Esophagus muscularis mucosa (tissue), 4 donors: ENCODE data around the gene ZFAND2A. TPM values are rescaled to one million over a fixed set of nuclear protein-coding genes. Genes with fewer than 3 reads are reported as not detected.

Experiments used
- DNase-seq: peaks from one replicate; pipeline ENCODE4 v3.0.0-alpha.2; 2017; ENCODE audit errors: extremely low spot score
- H3K27ac ChIP-seq, 4 donors: fragments of 200-600 bp; sonication (generic); replicated peaks in 1 of 4; 1 replicate in 3 of 4; 2 replicates in 1 of 4; pipeline ENCODE4 v1.5.1; 2016 to 2019; ENCODE audit warnings: mild to moderate bottlenecking in 1 of 4
- H3K27me3 ChIP-seq, 4 donors: fragments of 200-600 bp; sonication (generic); one replicate each; pipeline versions ENCODE4 v1.5.1 to v1.6.0; 2016 to 2019
- H3K36me3 ChIP-seq, 4 donors: fragments of 200-600 bp; sonication (generic); one replicate each; pipeline ENCODE4 v1.5.1; 2016 to 2019
- H3K4me1 ChIP-seq, 4 donors: fragments of 200-600 bp; sonication (generic); one replicate each; pipeline ENCODE4 v1.5.1; 2016 to 2019
- H3K4me3 ChIP-seq, 4 donors: fragments of 200-600 bp; sonication (generic); 1 replicate in 2 of 4; 2 replicates in 2 of 4; pipeline ENCODE4 v1.5.1; 2016 to 2019; ENCODE audit warnings: mild to moderate bottlenecking in 4 of 4, moderate library complexity in 1 of 4
- H3K9me3 ChIP-seq, 4 donors: fragments of 200-600 bp; sonication (generic); 1 replicate in 3 of 4; 2 replicates in 1 of 4; pipeline ENCODE4 v1.5.1; 2016 to 2019
- EP300 ChIP-seq: sonication (generic); formaldehyde crosslinking; IDR thresholded peaks from one replicate; pipeline ENCODE4 v1.6.1; 2017; ENCODE audit warnings: antibody characterized with exemption
- POLR2A ChIP-seq: fragments of 450-650 bp; IDR thresholded peaks from one replicate; pipeline ENCODE4 v1.6.1; 2017; ENCODE audit warnings: antibody characterized with exemption, moderate library complexity, mild to moderate bottlenecking, low read depth
- POLR2AphosphoS5 ChIP-seq, 2 donors: sonication (generic); formaldehyde crosslinking; IDR thresholded peaks; one replicate each; pipeline ENCODE4 v1.6.1; 2017; ENCODE audit warnings: antibody characterized with exemption in 2 of 2
- WGBS: methylation state at CpG from one replicate; pipeline ENCODE4 v1.1.5; 2018; 5-methylcytosine and 5-hydroxymethylcytosine counted together
- intact Hi-C: fragments of 100-400 bp; cut with DNase I; formaldehyde crosslinking; loops from one replicate; pipeline ENCODE4 v1.15.1; 2023
- total RNA-seq, 4 donors: library from RNA; depleted of rRNA; stranded (reverse); fragments of >200 nt; gene quantifications; one replicate each; pipeline versions ENCODE4 v1.1.0 to v1.2.1, GENCODE V29; 2016
- TF ChIP-seq, protein P1 (sequence below), 3 experiments: fragments of 200-600 bp in 2 of 3; fragments of 450-650 bp in 1 of 3; sonication (generic) in 2 of 3; IDR thresholded peaks; one replicate each; pipeline ENCODE4 v1.5.1; 2017 to 2019; ENCODE audit warnings: antibody characterized with exemption in 3 of 3, mild to moderate bottlenecking in 2 of 3, moderate library complexity in 1 of 3

Gene ZFAND2A
- total RNA-seq, 4 donors from 2014 or later: 24.3 to 27.5 (median 25.5) TPM

DNA sequence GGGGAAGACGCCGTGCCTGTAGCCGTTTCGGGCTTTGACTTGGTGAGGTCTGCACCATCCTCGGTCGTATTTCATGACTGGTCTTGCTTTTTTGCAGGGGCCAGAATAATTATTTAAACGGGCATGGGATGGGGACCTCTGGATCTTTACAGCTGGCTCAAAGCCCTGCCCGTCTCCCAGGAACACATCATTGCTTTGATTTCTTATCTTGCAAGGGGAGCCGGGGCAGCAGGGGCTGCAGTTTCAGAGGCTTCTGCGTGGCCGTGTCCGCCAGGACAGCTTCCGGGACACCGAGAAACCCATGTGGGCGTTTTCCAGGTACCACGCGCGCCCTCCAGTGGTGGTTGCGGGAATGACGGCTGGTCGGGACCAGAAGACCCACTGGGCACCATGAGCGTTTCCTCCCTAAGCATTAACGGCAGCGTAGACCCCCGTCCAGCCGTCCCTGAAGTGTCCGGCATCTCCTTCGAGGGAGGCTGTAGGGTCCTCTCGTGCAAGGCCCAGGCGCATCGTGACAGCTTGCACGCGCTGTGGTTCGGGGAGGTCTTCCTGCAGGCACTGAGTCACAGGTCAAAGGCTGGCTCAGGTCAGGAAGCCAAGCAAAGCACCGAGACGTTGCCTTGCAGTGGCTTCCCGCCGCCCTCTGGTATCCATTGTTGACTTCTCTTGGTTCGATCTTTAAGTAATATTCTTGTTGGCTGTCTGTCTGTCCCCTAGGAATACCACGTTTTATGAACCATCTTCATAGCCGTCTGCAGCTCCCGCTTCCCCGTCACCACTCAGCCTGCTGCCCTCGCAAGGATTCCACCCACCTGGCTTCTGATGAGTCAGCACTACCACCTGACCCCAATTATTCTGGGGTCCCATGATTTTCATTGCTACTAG is 16.2 kb upstream of the ZFAND2A start:
- H3K27me3 ChIP-seq: peaks cover 0 to 16% (median 0%) of the 10 kb centered on the region in 4 donors
- TF ChIP-seq POLR2A (no peak), POLR2AphosphoS5 (IDR thresholded peaks at IDR 0.05) (peak in 1 of 2 donors; percentile 27), EP300 (no peak)
- TF ChIP-seq, protein P1, sequence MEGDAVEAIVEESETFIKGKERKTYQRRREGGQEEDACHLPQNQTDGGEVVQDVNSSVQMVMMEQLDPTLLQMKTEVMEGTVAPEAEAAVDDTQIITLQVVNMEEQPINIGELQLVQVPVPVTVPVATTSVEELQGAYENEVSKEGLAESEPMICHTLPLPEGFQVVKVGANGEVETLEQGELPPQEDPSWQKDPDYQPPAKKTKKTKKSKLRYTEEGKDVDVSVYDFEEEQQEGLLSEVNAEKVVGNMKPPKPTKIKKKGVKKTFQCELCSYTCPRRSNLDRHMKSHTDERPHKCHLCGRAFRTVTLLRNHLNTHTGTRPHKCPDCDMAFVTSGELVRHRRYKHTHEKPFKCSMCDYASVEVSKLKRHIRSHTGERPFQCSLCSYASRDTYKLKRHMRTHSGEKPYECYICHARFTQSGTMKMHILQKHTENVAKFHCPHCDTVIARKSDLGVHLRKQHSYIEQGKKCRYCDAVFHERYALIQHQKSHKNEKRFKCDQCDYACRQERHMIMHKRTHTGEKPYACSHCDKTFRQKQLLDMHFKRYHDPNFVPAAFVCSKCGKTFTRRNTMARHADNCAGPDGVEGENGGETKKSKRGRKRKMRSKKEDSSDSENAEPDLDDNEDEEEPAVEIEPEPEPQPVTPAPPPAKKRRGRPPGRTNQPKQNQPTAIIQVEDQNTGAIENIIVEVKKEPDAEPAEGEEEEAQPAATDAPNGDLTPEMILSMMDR (IDR thresholded peaks at IDR 0.05): peak in 2 of 3 experiments; percentile 88 to 90
- DNase-seq: peak; percentile 96
- no peaks in the 10 kb centered on the region for H3K36me3 ChIP-seq
- no peaks in the 10 kb centered on the region for H3K9me3 ChIP-seq
- peak overlapping the region in 1 of 4 donors; percentile 8 for H3K27ac ChIP-seq
- intact Hi-C loops: loop anchor here (5.0 kb wide), 2 partner anchors 89 to 184 kb away; partner anchors contain the start of gene GPER1
- WGBS: 46% methylated on average over 19 of the region's 44 CpGs
- H3K4me3 ChIP-seq: peak overlapping the region; percentile 31 to 42 (median 32)
- peaks cover 8 to 17% (median 13%) of the 10 kb centered on the region in 4 donors for H3K4me1 ChIP-seq

DNA sequence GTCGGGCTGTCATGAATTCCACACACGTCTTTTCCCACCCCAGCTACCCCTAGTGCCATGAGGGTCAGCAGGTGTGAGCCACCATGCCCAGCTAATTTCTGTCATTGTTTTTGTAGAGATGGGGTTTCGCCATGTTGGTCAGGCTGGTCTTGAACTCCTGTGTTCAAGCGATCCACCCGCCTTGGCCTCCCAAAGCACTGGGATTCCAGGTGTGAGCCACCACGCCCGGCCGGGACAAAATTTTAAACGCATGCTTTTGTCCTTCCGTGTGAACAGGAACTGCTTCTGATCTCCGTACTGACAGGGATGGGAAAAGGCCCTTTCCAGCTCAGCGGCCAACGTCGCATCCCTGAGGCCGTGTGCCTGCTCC is 15.6 kb upstream of the ZFAND2A start:
- WGBS: 92% methylated on average over 15 of the region's 15 CpGs
- no peak overlapping the region for H3K27ac ChIP-seq
- peak overlapping the region; percentile 31 to 42 (median 32) for H3K4me3 ChIP-seq
- no peaks in the 10 kb centered on the region for H3K9me3 ChIP-seq
- peaks cover 8 to 19% (median 13%) of the 10 kb centered on the region in 4 donors for H3K4me1 ChIP-seq
- peaks cover 0 to 11% (median 0%) of the 10 kb centered on the region in 4 donors for H3K27me3 ChIP-seq
- H3K36me3 ChIP-seq: no peaks in the 10 kb centered on the region
- no peak for TF ChIP-seq POLR2A
- TF ChIP-seq POLR2AphosphoS5 (IDR thresholded peaks at IDR 0.05): no peak
- TF ChIP-seq, protein P1 (IDR thresholded peaks at IDR 0.05): no peak
- TF ChIP-seq EP300: no peak
- intact Hi-C loops: loop anchor here (5.0 kb wide), 2 partner anchors 88 to 183 kb away; partner anchors contain the start of gene GPER1
- DNase-seq: no peak

DNA sequence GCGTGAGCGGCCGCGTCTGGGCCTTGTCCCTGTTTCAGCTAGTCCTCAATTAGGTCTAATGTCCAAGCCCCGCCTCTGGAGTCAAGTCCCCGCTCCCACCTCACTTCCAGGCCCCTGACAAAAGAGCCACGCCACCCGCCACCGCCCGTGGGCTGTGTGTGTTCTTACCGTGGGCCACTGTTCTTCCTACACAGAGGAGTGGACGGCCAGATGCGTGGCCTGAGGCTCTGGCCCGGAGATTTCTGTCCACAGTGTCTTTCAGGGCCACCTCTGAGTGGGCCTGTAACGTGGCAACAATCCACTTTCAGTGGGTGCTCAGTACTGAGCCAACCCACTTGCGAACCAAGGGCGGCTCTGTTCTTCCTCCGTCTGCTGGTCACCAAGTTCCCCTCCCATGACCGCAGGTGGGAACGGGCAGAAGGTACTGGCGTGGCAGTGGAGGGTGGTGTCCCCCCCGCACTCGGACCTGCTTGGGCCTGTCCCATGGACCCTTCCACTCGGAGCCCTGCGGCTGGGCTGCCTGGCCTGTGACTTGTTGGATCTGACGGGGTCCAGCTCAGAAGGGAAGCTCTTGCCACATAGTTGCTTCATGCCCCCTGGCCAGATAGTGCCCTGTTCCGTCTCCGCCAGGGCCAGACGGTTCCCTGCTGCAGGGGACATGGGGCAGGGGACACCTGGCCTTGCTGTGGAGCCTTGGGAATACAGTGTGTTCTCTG is 15.0 kb upstream of the ZFAND2A start:
- intact Hi-C loops: loop anchor here (5.0 kb wide), 2 partner anchors 88 to 183 kb away; partner anchors contain the start of gene GPER1
- 93% methylated on average over 11 of the region's 29 CpGs for WGBS

DNA sequence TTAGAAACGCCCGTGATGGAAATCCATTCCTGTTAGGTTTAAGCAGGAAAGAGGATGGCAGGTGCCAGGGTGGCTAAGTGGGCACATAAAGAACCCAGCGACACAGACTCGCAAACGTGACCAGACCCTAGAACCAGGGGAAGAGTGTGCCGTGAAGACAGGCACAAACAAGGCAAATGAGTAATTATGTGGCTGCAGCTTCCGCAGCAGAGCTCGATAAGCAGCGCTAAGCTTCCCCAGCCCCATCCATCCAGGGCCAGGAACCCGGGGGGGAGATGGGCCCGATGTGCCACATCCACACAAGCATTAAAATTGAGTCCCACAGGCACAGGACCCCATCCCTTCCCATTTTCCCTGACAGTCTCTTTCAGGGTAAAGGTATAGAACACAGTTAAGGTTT is 14.0 kb upstream of the ZFAND2A start:
- no peak for TF ChIP-seq EP300
- TF ChIP-seq, protein P1 (IDR thresholded peaks at IDR 0.05): no peak
- TF ChIP-seq POLR2A: no peak
- TF ChIP-seq POLR2AphosphoS5 (IDR thresholded peaks at IDR 0.05): no peak
- Histone ChIP-seq H3K9me3 (no peaks in the 10 kb centered on the region), H3K4me3 (no peak overlapping the region), H3K27me3 (no peaks in the 10 kb centered on the region), H3K27ac (no peak overlapping the region), H3K36me3 (no peaks in the 10 kb centered on the region), H3K4me1 (peaks cover 12 to 33% (median 25%) of the 10 kb centered on the region in 4 donors)
- intact Hi-C loops: no loop called here
- WGBS: 83% methylated on average over 11 of the region's 11 CpGs
- DNase-seq: no peak

More for the DNA sequence above, 15.0 kb upstream of the ZFAND2A start:
- H3K36me3 ChIP-seq: no peaks in the 10 kb centered on the region
- no peak overlapping the region for H3K4me3 ChIP-seq
- no peaks in the 10 kb centered on the region for H3K9me3 ChIP-seq
- H3K27me3 ChIP-seq: peaks cover 0 to 6% (median 0%) of the 10 kb centered on the region in 4 donors
- DNase-seq: no peak
- peaks cover 9 to 22% (median 15%) of the 10 kb centered on the region in 4 donors for H3K4me1 ChIP-seq
- TF ChIP-seq POLR2AphosphoS5 (IDR thresholded peaks at IDR 0.05): no peak
- no peak for TF ChIP-seq EP300
- TF ChIP-seq, protein P1 (IDR thresholded peaks at IDR 0.05): no peak
- TF ChIP-seq POLR2A: no peak
- H3K27ac ChIP-seq: no peak overlapping the region
